Right atrium auricular region (tissue), 2 donors: ENCODE data around the gene PRSS38. TPM values are rescaled to one million over a fixed set of nuclear protein-coding genes. Genes with fewer than 3 reads are reported as not detected.

Experiments
- DNase-seq: peaks from one replicate; pipeline ENCODE4 v3.0.0-alpha.2; 2019; ENCODE audit warnings: low spot score
- H3K27ac ChIP-seq, 2 donors: fragments of 200-600 bp; sonication (generic); 1 replicate in 1 of 2; 2 replicates in 1 of 2; pipeline ENCODE4 v1.5.1; 2016 to 2019
- H3K27me3 ChIP-seq, 2 donors: fragments of 200-600 bp; sonication (generic); one replicate each; pipeline versions ENCODE4 v1.5.1 to v1.6.0; 2017 to 2019
- H3K36me3 ChIP-seq: fragments of 200-600 bp; sonication (generic); one replicate; pipeline ENCODE4 v1.5.1; 2016
- H3K4me1 ChIP-seq, 2 donors: fragments of 200-600 bp; sonication (generic); one replicate each; pipeline versions ENCODE4 v1.5.1 to v1.6.0; 2017 to 2019
- H3K4me3 ChIP-seq, 2 donors: fragments of 200-600 bp; sonication (generic); 1 replicate in 1 of 2; 2 replicates in 1 of 2; pipeline ENCODE4 v1.5.1; 2017 to 2019; ENCODE audit warnings: mild to moderate bottlenecking in 1 of 2, moderate library complexity in 1 of 2
- H3K9me3 ChIP-seq, 2 donors: fragments of 200-600 bp; sonication (generic); one replicate each; pipeline ENCODE4 v1.5.1; 2019
- total RNA-seq, 2 donors: library from RNA; depleted of rRNA; stranded (reverse); fragments of >200 nt; gene quantifications; one replicate each; pipeline ENCODE4 v1.1.0, GENCODE V29; 2016
- TF ChIP-seq, protein P1 (sequence below), 2 donors: fragments of 200-600 bp; sonication (generic); IDR thresholded peaks; one replicate each; pipeline ENCODE4 v1.5.1; 2019; ENCODE audit warnings: antibody characterized with exemption in 2 of 2

PRSS38 gene
- total RNA-seq, 2 donors from 2014 or later, result not detected

DNA sequence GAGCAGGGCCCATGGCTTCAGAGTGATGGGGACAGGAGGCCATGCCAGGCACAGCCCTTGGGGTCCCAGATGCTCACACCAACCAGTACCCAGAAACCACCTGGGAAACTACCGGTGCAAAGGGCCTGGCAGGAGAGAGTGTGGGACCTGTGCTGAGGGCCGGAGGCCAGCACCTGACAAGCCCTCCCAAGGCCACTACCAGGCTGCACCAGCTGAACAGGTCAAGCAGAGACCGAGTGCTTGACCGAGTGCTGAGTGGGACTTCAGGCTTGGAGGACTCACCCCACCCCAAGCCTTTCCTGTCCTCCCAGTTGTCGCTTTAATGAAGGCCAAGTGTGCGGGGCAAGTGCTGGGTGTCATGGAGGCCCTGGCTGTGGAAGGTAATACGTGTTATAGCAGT is 43.7 kb upstream of the PRSS38 start:
- Histone ChIP-seq H3K9me3 (no peaks in the 10 kb centered on the region), H3K27ac (no peak overlapping the region), H3K36me3 (peaks cover 43% of the 10 kb centered on the region), H3K4me3 (no peak overlapping the region), H3K27me3 (no peaks in the 10 kb centered on the region), H3K4me1 (peaks cover 0 to 5% of the 10 kb centered on the region in 2 donors)
- TF ChIP-seq, protein P1, sequence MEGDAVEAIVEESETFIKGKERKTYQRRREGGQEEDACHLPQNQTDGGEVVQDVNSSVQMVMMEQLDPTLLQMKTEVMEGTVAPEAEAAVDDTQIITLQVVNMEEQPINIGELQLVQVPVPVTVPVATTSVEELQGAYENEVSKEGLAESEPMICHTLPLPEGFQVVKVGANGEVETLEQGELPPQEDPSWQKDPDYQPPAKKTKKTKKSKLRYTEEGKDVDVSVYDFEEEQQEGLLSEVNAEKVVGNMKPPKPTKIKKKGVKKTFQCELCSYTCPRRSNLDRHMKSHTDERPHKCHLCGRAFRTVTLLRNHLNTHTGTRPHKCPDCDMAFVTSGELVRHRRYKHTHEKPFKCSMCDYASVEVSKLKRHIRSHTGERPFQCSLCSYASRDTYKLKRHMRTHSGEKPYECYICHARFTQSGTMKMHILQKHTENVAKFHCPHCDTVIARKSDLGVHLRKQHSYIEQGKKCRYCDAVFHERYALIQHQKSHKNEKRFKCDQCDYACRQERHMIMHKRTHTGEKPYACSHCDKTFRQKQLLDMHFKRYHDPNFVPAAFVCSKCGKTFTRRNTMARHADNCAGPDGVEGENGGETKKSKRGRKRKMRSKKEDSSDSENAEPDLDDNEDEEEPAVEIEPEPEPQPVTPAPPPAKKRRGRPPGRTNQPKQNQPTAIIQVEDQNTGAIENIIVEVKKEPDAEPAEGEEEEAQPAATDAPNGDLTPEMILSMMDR (IDR thresholded peaks at IDR 0.05), result no peak
- no peak for DNase-seq

DNA sequence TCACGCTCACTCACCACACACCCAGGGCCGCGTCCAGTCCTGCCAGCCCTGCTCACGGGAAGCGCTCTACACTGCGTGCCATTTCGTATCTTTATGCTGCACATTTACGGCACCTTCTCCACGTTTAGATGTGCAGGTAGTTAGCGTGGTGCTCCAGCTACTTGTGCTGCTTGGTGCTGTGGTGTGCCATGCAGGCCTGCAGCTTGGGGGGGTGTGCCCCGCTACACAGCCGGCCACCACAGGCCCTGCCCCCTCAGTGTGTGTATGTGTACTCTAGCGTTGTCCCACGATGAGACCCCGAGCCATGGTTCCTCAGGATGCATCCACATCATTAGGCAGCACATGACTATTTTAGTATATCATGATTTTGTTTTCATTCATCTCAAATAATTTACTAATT is 41.9 kb upstream of the PRSS38 start:
- Histone ChIP-seq H3K27me3 (no peaks in the 10 kb centered on the region), H3K36me3 (peaks cover 27% of the 10 kb centered on the region), H3K9me3 (no peaks in the 10 kb centered on the region), H3K4me1 (peaks cover 0 to 4% of the 10 kb centered on the region in 2 donors), H3K4me3 (no peak overlapping the region), H3K27ac (no peak overlapping the region)
- TF ChIP-seq, protein P1 (IDR thresholded peaks at IDR 0.05), result no peak
- DNase-seq, result no peak

GRCh38 chr1:227774051-227774731 is 41.3 kb upstream of the PRSS38 start:
- Histone ChIP-seq H3K36me3 (peaks cover 20% of the 10 kb centered on the region), H3K27ac (no peak overlapping the region), H3K4me3 (no peak overlapping the region), H3K27me3 (no peaks in the 10 kb centered on the region), H3K4me1 (peaks cover 0 to 4% of the 10 kb centered on the region in 2 donors), H3K9me3 (no peaks in the 10 kb centered on the region)
- TF ChIP-seq, protein P1 (IDR thresholded peaks at IDR 0.05), result no peak
- no peak for DNase-seq

DNA sequence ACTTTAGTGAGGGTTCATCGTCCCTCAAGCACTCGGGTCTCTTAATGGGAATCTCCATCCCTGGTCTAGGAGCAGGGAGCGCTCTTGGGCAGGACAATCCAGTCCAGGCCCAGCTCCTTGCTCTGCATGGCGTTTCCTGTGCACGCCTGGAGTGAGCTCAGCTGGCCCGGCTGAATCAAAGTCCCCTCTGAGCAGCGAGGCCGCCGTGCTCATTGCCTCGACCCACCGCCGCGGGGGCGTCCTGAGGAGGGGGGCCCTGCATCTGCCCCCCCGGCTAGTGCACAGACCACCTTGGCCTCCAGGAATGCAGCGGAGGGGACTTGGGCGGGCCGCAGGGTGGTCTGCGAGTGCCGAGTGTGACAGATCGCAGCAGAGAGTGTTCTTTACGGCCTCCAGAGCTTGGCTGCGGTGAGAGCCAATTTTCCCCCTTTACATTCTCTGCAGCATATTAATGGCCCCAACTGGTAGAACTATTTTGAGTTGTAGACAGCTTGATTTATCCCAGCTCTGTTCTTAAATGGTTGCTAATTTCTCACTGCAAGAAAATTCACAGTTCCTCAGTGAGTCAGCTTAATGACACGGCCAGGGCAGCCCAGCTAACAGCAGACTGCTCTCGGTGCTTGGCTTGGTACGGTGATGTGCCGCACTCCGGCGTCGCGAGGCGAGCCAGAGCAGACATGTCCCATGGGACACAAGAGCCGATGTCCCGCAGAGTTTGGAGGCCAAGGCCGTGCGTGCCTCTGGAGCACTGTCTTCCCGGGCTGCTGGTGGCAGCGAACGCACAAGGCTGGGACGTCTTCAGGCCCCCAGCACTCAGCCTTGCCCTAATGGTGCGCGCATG is 40.4 kb upstream of the PRSS38 start:
- Histone ChIP-seq H3K4me1 (peaks cover 0 to 4% of the 10 kb centered on the region in 2 donors), H3K27ac (no peak overlapping the region), H3K27me3 (no peaks in the 10 kb centered on the region), H3K36me3 (peaks cover 12% of the 10 kb centered on the region), H3K4me3 (no peak overlapping the region), H3K9me3 (no peaks in the 10 kb centered on the region)
- no peak for DNase-seq
- TF ChIP-seq, protein P1 (IDR thresholded peaks at IDR 0.05), result no peak

DNA sequence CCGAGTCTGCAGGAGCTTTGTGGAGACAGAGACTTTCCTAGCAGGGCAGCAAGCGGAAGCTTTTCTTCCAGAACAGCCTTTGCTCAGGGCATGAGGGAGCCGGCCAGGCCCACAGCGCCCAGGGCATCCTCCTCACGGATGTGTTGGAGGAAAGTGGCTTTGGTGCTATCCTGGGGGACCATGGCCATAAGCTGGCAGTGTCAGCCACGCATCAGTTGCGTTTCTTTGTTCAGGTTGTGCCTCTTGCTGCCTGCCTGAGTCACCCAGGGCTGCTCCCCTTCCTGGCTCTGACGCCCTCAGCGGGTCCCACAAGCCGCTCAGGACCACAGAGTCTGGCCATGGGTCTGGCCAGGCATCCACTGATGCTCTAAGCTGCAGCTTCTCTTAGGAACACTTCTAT is 39.6 kb upstream of the PRSS38 start:
- no peaks in the 10 kb centered on the region for H3K9me3 ChIP-seq
- H3K36me3 ChIP-seq, result peaks cover 11% of the 10 kb centered on the region
- DNase-seq, result no peak
- H3K27ac ChIP-seq, result no peak overlapping the region
- H3K4me3 ChIP-seq, result no peak overlapping the region
- TF ChIP-seq, protein P1 (IDR thresholded peaks at IDR 0.05), result no peak
- no peaks in the 10 kb centered on the region for H3K27me3 ChIP-seq
- peaks cover 0 to 4% of the 10 kb centered on the region in 2 donors for H3K4me1 ChIP-seq
